ENCODE data around the gene PARD6A. TPM values are rescaled to one million over a fixed set of nuclear protein-coding genes. Genes with fewer than 3 reads are reported as not detected.
A peak's percentile ranks its signal among the peaks of the same experiment; 100 is the strongest.

PARD6A gene, protein sequence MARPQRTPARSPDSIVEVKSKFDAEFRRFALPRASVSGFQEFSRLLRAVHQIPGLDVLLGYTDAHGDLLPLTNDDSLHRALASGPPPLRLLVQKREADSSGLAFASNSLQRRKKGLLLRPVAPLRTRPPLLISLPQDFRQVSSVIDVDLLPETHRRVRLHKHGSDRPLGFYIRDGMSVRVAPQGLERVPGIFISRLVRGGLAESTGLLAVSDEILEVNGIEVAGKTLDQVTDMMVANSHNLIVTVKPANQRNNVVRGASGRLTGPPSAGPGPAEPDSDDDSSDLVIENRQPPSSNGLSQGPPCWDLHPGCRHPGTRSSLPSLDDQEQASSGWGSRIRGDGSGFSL
- total RNA-seq (ENCODE audit: unreplicated experiment): 18.7 TPM
- long read RNA-seq, transcript PARD6A-202 (3 exons, 1,260 nt): major isoform, 14 of 22 reads
- long read RNA-seq, transcript PARD6A-201 (3 exons, 1,248 nt): minor isoform, 5 of 22 reads
- long read RNA-seq, partial matches to known transcripts: 0 of 22 reads
- long read RNA-seq, other reads (novel, unspliced or antisense): 2 of 22 reads

DNA sequence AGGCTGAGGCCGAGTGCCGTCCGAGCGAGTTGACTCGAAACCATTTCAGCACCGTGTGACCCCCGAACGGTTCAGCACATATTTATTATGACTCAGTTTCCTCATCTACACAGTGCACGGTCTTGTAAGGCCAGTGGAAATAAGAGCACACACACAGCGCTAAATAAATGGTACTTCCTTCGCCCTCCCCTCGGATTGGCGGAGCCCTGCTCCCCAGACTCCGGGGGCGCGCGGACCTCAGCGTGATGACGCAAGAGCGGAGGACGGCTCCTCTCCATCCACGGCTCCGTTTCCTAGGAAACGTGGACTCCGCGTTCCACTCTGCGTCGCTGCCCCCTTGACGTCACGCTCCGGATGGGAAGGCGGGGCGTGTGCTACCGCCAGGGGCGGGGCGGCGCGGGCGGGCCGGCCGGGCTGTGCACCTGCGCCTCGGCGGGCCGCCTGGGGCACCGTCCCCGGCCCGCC lies at the start of gene PARD6A:
Gene PARD6A (plus strand): TSS at position 397 of the 465 bp plus-strand sequence. CDS start 79 bp downstream, outside the sequence.
- Mint-ChIP-seq H3K36me3 (ENCODE audit: unreplicated experiment) (peaks cover 3% of the 10 kb centered on the region), H3K27ac (ENCODE audit: unreplicated experiment) (peak within 1 kb of the TSS; percentile 82), H3K4me3 (ENCODE audit: unreplicated experiment) (peak within 1 kb of the TSS; percentile 95), H3K4me1 (ENCODE audit: low read depth, unreplicated experiment) (peaks cover 14% of the 10 kb centered on the region), H3K27me3 (ENCODE audit: unreplicated experiment) (peaks cover 22% of the 10 kb centered on the region), H3K9me3 (ENCODE audit: unreplicated experiment) (peaks cover 8% of the 10 kb centered on the region)
- peak; percentile 96 for DNase-seq
- TF ChIP-seq, protein P1, sequence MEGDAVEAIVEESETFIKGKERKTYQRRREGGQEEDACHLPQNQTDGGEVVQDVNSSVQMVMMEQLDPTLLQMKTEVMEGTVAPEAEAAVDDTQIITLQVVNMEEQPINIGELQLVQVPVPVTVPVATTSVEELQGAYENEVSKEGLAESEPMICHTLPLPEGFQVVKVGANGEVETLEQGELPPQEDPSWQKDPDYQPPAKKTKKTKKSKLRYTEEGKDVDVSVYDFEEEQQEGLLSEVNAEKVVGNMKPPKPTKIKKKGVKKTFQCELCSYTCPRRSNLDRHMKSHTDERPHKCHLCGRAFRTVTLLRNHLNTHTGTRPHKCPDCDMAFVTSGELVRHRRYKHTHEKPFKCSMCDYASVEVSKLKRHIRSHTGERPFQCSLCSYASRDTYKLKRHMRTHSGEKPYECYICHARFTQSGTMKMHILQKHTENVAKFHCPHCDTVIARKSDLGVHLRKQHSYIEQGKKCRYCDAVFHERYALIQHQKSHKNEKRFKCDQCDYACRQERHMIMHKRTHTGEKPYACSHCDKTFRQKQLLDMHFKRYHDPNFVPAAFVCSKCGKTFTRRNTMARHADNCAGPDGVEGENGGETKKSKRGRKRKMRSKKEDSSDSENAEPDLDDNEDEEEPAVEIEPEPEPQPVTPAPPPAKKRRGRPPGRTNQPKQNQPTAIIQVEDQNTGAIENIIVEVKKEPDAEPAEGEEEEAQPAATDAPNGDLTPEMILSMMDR (IDR thresholded peaks at IDR 0.05; ENCODE audit: partially characterized antibody, unreplicated experiment): no peak

DNA sequence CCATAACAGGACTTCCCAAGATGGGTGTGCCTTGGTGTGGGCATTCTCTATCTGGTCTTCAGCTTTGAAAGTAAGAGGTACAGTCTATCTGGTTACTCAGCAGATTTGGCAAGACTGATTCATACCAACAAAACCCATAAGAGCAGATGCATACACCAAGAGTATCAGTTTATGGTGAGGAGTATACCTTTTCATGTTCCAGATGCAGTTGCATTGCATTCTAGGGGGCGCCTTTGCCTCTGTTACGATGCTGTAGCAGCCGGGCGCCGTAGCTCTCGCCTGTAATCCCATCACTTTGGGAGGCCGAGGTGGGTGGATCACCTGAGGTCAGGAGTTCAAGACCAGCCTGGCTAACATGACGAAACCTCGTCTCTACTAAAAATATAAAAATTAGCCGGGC lies 47.0 kb upstream of the PARD6A start:
- no peaks in the 10 kb centered on the region for H3K36me3 Mint-ChIP-seq (ENCODE audit: unreplicated experiment)

DNA sequence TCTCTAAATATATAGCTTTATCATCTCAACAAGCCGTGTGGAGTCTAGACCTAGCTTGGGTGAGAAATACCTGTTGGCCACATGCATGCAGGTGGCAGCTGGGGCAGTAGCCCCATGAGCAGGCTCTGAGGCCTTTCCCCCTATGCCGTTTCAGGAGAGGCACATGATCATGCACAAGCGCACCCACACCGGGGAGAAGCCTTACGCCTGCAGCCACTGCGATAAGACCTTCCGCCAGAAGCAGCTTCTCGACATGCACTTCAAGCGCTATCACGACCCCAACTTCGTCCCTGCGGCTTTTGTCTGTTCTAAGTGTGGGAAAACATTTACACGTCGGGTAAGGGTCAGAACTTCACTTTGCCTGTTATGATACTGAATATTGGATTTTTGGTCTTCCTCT lies 32.5 kb upstream of the PARD6A start:
- Mint-ChIP-seq H3K4me3 (ENCODE audit: unreplicated experiment) (no peak overlapping the region), H3K4me1 (ENCODE audit: low read depth, unreplicated experiment) (no peaks in the 10 kb centered on the region), H3K9me3 (ENCODE audit: unreplicated experiment) (no peaks in the 10 kb centered on the region), H3K27me3 (ENCODE audit: unreplicated experiment) (no peaks in the 10 kb centered on the region), H3K27ac (ENCODE audit: unreplicated experiment) (no peak overlapping the region), H3K36me3 (ENCODE audit: unreplicated experiment) (no peaks in the 10 kb centered on the region)
- DNase-seq: no peak
- TF ChIP-seq, protein P1 (IDR thresholded peaks at IDR 0.05; ENCODE audit: partially characterized antibody, unreplicated experiment): no peak

More for the DNA sequence above, 47.0 kb upstream of the PARD6A start:
- Mint-ChIP-seq H3K4me1 (ENCODE audit: low read depth, unreplicated experiment) (no peaks in the 10 kb centered on the region), H3K27ac (ENCODE audit: unreplicated experiment) (no peak overlapping the region), H3K9me3 (ENCODE audit: unreplicated experiment) (no peaks in the 10 kb centered on the region), H3K27me3 (ENCODE audit: unreplicated experiment) (peaks cover 3% of the 10 kb centered on the region), H3K4me3 (ENCODE audit: unreplicated experiment) (no peak overlapping the region)
- TF ChIP-seq, protein P1 (IDR thresholded peaks at IDR 0.05; ENCODE audit: partially characterized antibody, unreplicated experiment): no peak
- DNase-seq: no peak

DNA sequence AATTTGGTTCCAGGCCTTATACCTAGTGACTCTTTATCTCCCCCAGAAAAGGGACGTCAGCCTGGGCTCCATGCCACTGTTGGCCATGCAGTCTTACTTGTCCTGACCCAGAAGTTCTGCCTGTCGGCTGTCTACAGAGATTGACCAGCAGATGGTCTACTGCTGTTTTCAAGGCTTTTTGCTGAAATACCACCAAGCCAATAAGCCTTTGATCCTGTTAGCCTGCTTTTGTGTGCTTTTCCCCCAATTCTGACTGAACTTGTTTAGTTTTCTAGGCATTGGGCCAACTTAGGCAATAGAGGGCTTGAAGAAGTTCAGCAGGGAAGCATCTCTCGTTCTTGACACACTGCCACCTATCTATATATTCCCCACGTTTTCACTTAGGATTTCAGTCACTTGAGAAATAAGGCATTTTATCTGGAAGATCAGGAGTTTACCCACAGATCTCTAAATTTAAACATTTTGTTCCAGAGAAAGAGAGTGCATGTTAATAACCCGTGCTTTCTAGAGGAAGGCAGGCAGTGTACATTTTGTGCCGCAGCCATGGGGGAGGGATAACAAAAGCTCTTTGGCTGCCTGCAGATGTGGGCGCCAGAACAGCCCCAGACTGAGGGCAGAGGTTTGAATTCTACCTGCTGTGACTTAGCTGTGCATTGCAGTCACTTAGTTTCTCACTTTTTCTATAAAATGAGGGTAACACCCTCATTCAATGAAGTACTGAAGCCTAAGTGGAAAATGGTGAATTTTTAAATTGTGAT lies 28.2 kb upstream of the PARD6A start:
- H3K36me3 Mint-ChIP-seq (ENCODE audit: unreplicated experiment): no peaks in the 10 kb centered on the region
- H3K4me3 Mint-ChIP-seq (ENCODE audit: unreplicated experiment): no peak overlapping the region

More for the DNA sequence above, 28.2 kb upstream of the PARD6A start:
- Mint-ChIP-seq H3K4me1 (ENCODE audit: low read depth, unreplicated experiment) (no peaks in the 10 kb centered on the region), H3K27me3 (ENCODE audit: unreplicated experiment) (no peaks in the 10 kb centered on the region), H3K9me3 (ENCODE audit: unreplicated experiment) (no peaks in the 10 kb centered on the region), H3K27ac (ENCODE audit: unreplicated experiment) (peak overlapping the region; percentile 8)
- TF ChIP-seq, protein P1 (IDR thresholded peaks at IDR 0.05; ENCODE audit: partially characterized antibody, unreplicated experiment): no peak
- no peak for DNase-seq
